Measurements from ENCODE around the gene PPIL4.

PPIL4 gene

GRCh38 chr6:149580880-149581279 is 35.0 kb upstream of the PPIL4 start:
- TF ChIP-seq, protein P1, sequence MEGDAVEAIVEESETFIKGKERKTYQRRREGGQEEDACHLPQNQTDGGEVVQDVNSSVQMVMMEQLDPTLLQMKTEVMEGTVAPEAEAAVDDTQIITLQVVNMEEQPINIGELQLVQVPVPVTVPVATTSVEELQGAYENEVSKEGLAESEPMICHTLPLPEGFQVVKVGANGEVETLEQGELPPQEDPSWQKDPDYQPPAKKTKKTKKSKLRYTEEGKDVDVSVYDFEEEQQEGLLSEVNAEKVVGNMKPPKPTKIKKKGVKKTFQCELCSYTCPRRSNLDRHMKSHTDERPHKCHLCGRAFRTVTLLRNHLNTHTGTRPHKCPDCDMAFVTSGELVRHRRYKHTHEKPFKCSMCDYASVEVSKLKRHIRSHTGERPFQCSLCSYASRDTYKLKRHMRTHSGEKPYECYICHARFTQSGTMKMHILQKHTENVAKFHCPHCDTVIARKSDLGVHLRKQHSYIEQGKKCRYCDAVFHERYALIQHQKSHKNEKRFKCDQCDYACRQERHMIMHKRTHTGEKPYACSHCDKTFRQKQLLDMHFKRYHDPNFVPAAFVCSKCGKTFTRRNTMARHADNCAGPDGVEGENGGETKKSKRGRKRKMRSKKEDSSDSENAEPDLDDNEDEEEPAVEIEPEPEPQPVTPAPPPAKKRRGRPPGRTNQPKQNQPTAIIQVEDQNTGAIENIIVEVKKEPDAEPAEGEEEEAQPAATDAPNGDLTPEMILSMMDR (IDR thresholded peaks at IDR 0.05; ENCODE audit: low read depth, low read length), result no peak
- DNase-seq, result no peak
- Histone ChIP-seq H3K4me3 (ENCODE audit: low read depth, low read length) (no peak overlapping the region), H3K27ac (no peak overlapping the region), H3K36me3 (peaks cover 30% of the 10 kb centered on the region), H3K9me3 (ENCODE audit: severe bottlenecking) (no peaks in the 10 kb centered on the region), H3K27me3 (ENCODE audit: insufficient read depth, low read depth, severe bottlenecking) (no peaks in the 10 kb centered on the region)

DNA sequence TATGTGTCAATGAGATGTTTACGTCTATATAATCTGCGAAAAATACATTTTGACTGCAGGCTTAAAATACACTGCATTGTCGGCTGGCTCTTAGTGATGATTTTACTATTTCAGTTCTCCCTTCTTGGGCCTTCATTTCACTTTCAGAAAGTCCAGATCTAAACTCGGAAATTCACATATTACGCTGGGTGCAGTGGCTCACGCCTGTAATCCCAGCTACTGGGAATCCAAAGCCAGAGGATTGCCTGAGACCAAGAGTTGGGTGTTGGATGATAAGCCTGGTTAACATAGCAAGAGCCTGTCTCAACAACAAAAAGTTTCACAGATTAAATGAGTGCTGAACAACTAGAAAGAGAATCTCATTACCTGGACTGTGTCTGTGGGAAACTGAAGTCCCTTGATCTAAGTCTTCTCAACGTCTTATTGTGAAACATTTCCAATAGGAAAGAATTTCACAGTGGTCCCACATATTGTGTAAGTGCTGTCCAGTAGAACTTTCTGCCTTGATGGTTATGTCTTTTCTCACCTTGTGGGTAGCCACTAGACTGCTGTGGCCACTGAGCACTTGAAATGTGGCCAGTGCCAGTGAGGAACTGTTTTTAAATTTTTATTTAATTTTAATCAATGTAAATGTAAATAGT is 22.2 kb upstream of the PPIL4 start:
- Histone ChIP-seq H3K4me3 (ENCODE audit: low read depth, low read length) (no peak overlapping the region), H3K27me3 (ENCODE audit: insufficient read depth, low read depth, severe bottlenecking) (no peaks in the 10 kb centered on the region), H3K27ac (no peak overlapping the region), H3K9me3 (ENCODE audit: severe bottlenecking) (no peaks in the 10 kb centered on the region), H3K36me3 (peaks cover 5% of the 10 kb centered on the region)
- no peak for DNase-seq
- TF ChIP-seq, protein P1 (IDR thresholded peaks at IDR 0.05; ENCODE audit: low read depth, low read length), result no peak

GRCh38 chr6:149567194-149567586 is 21.3 kb upstream of the PPIL4 start:
- Histone ChIP-seq H3K27ac (no peak overlapping the region), H3K36me3 (peaks cover 2% of the 10 kb centered on the region; the same call in 1 of the 2 replicates), H3K4me3 (ENCODE audit: low read depth, low read length) (peak overlapping the region; percentile 83), H3K9me3 (ENCODE audit: severe bottlenecking) (no peaks in the 10 kb centered on the region), H3K27me3 (ENCODE audit: insufficient read depth, low read depth, severe bottlenecking) (no peaks in the 10 kb centered on the region)
- DNase-seq, result no peak
- TF ChIP-seq, protein P1 (IDR thresholded peaks at IDR 0.05; ENCODE audit: low read depth, low read length), result no peak

DNA sequence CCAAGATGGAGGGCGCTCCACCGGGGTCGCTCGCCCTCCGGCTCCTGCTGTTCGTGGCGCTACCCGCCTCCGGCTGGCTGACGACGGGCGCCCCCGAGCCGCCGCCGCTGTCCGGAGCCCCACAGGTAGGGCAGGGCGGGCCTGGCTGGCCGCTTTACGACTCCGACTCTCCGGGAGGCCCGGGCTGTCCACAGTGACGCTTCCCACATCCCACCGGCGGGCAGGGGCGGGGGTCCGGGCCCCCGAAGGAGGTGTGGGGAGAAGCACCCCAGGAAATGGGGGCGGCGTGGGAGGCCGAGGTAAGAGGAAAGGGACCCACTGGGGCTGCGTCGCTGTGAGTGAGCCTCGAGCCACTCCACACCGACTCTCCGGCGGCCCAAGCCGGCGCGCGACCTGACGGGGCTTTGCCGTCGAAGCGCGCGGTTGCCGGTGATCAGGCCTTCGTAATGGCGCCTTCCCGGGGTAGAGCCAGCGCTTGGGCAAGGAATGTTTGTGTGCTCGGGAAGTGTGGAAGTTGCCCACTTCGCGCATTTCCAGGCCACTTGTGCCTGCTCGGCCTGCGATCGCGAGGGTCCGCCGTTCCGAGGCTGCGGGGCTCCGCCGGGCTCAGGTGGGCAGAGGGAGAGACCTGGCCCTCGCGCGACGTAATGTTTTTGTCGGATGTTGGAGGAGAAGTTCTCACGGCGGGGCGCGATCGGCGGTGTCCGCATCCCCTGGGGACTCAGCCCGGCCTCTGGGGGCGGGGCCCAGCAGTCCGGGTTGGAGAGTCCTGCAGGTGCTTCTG is 20.8 kb upstream of the PPIL4 start:
- H3K9me3 ChIP-seq (ENCODE audit: severe bottlenecking), result no peaks in the 10 kb centered on the region
- TF ChIP-seq, protein P1 (IDR thresholded peaks at IDR 0.05; ENCODE audit: low read depth, low read length), result no peak
- peak overlapping the region; percentile 88 for H3K27ac ChIP-seq
- H3K36me3 ChIP-seq, result peaks cover 2% of the 10 kb centered on the region; the same call in 1 of the 2 replicates
- peak; percentile 53 for DNase-seq
- no peaks in the 10 kb centered on the region for H3K27me3 ChIP-seq (ENCODE audit: insufficient read depth, low read depth, severe bottlenecking)
- H3K4me3 ChIP-seq (ENCODE audit: low read depth, low read length), result peak overlapping the region; percentile 83

GRCh38 chr6:149565527-149566409 is 19.9 kb upstream of the PPIL4 start, which contains the start of gene GINM1:
GINM1 (plus strand) TSS chr6:149566375; CDS start chr6:149566415, 40 bp downstream.
- Histone ChIP-seq H3K9me3 (ENCODE audit: severe bottlenecking) (no peaks in the 10 kb centered on the region), H3K4me3 (ENCODE audit: low read depth, low read length) (peak within 1 kb of the TSS; percentile 93), H3K36me3 (peaks cover 2% of the 10 kb centered on the region; the same call in 1 of the 2 replicates), H3K27ac (peak within 1 kb of the TSS; percentile 88), H3K27me3 (ENCODE audit: insufficient read depth, low read depth, severe bottlenecking) (no peaks in the 10 kb centered on the region)
- TF ChIP-seq, protein P1 (IDR thresholded peaks at IDR 0.05; ENCODE audit: low read depth, low read length), result peak; percentile 79
- peak; percentile 95 for DNase-seq

Measured in WERI-Rb-1 (cell line).